HG02678 (cell line): Measurements from ENCODE around the gene JAK1.

ENCODE experiments used
- ATAC-seq: cut with Tn5 transposase; IDR thresholded peaks from one replicate; pipeline ENCODE4 v1.9.1; 2021; ENCODE audit warnings: mild to moderate bottlenecking, moderate library complexity; ENCODE audit not compliant: unreplicated experiment

JAK1 gene

GRCh38 chr1:64873576-64873975 is 92.8 kb downstream of the JAK1 start:
- no peak for ATAC-seq

GRCh38 chr1:64872067-64872466 is 94.3 kb downstream of the JAK1 start:
- ATAC-seq = no peak

GRCh38 chr1:64871256-64871655 is 95.1 kb downstream of the JAK1 start:
- no peak for ATAC-seq

- ATAC-seq = no peak
These were observed 99.1 kb downstream of the JAK1 start for GRCh38 chr1:64867266-64867665.

DNA sequence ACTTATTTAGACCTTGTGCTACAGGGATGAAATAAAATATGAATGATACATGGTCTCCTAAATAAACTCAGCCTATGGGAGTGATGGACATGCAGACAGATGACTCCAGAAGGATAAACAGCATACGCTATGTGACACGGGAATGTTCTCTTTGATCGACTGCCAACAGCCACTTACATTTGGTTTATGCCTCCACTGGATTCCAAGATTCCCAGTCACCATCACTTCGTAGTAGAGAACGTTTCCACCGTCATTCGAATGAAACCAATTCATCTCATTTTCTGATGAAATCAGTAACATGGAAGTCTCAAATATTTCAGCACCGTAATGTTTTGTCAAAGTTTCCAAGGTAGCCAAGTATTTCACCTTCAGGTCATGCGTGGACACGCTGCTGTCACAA is 99.7 kb downstream of the JAK1 start:
- no peak for ATAC-seq

DNA sequence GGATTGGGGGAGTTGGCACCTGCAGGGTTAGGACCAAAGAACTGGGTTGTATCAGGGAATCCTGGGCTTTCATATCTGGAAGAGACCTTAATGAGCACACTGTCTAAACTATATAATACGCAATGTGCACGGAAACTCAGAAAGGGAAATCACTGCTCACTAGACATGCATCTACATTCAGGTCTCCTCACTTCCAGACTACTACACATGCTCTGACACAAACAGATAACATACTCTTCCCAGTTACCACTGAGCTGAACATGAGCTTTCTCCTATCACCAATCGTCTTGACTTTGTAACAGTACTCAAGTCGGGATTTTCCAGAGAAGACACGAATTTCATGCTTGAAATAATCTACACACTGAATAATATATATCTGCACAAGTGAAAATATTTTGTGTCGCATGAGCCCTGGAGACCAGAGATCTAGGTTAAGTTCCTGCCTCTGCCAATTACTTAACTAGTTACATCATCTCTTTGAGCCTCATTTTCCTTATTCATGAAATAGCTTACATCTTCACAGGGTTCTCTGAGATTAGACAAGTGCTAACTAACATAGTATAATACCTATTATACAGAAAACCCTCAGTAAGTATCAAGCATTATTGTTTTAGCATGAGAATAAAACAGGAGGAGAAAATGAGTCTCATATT is 101.1 kb downstream of the JAK1 start:
- no peak for ATAC-seq

DNA sequence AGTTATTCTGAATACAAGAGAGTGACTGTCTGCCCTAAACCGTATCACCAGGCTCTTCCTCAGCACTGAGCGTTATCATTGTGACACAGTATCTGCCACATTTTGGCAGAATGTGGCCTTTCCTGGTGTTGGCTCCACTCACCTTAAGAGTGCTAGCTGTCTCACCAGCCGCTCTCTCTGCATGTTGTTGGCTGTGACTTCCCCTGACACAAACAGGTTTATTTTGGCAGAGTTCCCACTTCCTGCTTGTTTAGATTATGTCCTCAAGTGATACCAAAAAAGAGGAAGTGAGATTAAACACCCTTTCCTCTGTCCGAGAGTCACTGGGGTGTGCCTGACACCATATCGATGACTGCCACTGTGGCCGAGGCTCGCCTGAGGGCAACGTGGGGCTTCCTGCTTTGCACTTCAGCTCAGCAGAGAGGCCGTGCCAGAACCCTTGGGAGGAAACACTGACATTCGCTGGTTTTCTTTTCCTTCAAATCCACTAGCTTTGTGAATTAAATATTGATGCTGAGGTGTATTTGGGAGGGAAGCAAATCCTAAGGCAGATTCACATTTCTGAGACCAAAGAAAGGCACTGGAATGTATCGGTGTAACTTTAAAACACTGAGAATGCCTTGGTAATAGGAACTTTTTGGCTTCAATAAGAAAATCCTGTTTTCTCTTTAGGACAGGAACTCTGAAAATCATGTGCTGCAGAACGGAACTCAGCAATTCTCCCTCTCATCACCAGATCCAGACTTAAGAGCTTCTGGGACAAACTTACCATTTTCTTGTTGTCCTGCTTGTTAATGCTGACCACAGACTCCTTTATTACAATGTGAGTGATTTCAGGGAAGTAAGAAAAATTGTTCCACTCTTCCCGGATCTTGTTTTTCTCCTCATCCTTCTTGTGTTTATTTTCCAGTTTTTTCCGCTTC is 102.1 kb downstream of the JAK1 start:
- peak; percentile 100 for ATAC-seq

GRCh38 chr1:64861611-64862010 is 104.7 kb downstream of the JAK1 start:
- no peak for ATAC-seq

DNA sequence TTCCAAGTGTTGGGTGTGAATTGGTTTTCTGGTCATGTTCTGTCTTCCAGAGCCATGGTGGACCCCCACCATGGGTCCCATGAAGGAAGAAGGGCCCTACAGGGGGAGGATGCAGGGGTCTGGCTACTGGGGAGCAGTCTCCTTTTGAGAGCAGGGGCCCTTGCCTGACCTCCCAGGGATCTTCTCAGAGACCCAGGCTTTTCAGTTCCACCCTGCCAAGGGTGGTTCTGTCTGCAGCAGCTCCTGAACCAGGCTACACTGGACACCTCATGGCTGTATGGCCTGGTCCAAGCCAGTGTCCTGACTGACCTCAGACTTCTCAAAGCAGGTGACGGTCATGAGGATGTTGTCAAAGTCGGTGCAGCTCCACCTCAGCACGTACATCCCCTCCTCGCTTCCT is 109.0 kb downstream of the JAK1 start:
- no peak for ATAC-seq

GRCh38 chr1:64856553-64856952 is 109.8 kb downstream of the JAK1 start:
- ATAC-seq = no peak

DNA sequence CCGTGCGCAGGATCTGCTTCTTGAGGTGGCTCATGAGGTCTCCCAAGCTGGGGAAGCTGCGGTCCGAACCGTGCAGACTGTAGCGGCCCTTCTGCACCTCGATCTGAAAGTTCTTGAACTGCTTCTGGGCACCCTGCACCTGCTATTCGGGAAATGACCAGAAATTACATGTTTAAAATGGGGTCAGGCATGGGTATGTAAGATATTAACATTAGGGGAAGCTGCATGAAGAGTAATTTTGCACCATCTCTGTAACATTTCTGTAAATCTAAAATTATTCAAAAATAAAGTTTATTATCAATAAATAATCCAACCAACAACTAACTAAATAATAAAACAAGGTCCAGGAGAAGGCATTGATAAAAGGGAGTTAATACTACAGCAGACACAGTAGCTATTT is 110.8 kb downstream of the JAK1 start:
- ATAC-seq = no peak

DNA sequence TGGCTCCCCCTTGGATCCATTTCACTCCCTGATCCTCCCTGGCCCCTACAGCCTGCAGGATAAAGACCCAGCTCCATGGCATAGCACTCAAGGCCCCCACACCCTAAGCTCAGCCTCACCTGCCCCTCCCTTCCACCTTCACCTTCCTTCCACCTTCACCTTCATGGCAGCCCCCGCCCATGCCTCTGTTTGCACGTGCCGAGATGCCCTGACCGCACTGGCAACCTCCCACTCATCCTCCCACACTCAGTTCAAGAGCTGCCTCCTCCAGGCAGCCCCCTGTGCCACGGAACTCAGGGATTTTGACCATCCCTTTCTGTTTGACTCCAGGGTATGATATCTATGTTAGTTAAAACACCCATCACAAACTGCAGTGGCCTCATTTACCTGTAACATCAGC is 111.7 kb downstream of the JAK1 start:
- ATAC-seq = no peak

- no peak for ATAC-seq
These were observed 114.7 kb downstream of the JAK1 start for GRCh38 chr1:64851664-64852063.

DNA sequence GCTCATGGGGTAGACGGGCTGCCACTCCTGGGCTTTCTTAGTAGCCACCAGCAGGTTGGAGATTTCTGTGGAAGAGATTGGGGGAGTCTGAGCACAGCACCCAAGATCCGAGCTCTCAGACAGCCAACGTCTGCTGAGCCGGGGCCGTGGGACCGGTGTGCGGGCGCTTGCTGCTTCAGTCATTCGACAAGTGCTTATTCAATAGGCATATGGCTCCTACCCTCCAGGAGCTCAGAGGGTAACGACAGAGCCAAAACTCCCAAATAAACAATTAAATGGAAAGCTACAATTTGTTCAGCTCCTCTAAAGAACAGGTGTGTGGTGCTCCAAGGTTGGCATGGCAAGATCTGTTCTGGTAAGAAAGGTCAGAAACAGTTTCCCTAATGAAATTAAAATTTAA is 115.5 kb downstream of the JAK1 start:
- ATAC-seq = no peak

- no peak for ATAC-seq
These were observed 116.4 kb downstream of the JAK1 start for GRCh38 chr1:64849942-64850341.

DNA sequence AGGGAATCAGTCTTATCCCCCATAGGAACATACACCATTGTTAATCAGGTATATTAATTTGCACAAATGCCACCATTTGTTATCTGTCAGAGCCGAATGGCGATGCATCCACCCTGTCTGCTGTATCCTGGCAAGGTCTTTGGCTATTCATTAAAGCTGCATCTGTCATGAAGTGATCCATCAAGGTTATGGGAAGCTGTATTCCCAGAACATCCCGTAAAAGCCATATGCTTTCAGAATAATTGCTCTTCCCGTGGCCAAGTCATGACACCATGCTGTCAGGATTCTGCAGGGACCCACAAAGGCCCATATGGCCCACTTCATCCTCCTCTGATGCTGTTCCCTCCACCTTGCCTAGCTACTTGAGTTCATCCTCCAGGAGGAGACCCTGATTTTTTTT is 117.5 kb downstream of the JAK1 start:
- no peak for ATAC-seq

GRCh38 chr1:64848136-64848535 is 118.2 kb downstream of the JAK1 start:
- ATAC-seq = no peak

DNA sequence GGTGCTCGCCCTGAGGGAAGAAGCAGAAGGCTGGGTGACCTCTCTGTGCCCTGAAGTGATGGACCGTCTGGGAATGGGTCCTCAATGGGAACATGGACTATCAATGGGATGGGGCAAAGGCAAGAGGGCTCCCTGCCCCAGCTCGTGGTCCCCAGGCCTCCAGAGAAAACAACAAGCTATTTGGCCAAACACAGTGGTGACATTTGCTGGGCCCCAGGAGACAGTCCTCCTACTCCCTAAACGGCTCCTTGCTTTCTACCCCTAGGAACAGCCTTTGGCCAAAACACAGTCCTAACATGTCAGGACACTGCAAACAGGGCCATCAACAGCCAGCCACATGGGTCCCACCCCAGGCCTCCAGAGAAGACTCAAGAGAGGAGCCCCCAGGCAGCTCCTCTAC is 118.7 kb downstream of the JAK1 start:
- ATAC-seq = no peak

DNA sequence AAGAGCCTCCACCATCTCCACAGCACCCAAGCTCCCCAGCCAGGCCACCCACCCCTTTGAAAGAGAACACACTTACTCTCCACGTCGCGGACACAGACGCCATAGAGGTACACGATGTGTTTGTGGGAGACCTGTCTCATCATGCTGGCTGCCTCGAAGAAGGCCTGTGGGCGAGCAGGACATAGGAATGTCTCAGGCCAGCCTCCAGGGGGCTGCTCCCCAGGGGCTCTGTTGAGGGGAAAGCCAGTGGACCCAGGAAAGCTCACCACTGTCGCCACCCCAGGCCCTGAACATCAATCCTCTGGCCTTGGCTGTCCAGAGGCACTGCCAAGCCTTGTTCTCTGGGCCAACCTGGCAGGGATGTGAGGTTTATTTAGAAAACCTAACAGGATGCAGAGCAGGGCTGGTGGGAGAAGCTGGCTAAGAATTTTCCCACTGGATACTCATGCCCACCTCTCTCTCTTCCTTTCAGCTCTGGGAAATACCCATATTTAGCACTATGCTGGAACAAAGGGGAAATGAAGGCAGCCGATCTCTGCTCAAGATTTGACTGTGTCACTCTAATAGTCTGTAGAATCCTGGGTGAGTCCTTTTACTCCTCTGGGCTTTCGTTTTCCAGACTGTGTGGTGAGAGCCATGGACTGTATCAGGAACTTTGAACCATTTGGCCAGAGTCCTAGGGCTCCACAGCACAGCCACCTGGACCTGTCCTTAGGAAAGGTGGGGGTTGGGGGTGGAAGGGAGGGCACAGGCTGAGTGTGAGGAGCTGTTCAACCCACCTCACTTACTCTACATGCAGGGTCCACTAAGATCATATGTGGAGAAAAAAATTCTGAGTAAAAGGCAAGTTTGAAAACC is 119.5 kb downstream of the JAK1 start:
- no peak for ATAC-seq

- no peak for ATAC-seq
These were observed 120.4 kb downstream of the JAK1 start for GRCh38 chr1:64845831-64846425.

DNA sequence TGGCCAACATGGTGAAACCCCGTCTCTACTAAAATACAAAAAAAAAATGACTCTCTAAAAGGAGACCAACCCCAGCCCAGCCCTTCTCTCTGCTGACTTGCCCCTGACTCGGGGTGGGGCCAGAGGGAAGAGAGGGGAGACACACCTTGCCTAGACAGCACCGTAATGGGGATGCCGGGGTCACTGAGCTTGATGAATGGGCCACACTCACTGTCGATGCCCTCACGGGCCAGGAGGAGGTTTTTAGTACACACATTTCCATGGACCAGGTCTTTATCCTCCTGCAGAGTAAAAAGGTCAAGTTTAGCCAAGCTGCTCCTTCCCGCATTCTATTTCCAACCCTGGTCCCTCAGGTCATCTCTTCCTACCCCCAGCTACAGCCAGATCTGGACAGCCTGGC is 121.7 kb downstream of the JAK1 start:
- no peak for ATAC-seq
